H54 (cell line): ENCODE results near the gene EDEM2.
"Not testable (repeated sequence)": the region's sequence is repeated elsewhere in the genome, so short reads cannot be mapped to it uniquely, and the experiment has no call there.

Experiments used
- DNase-seq: peaks from one replicate; pipeline ENCODE4 v3.0.0; 2011; ENCODE audit warnings: low spot score, mixed read lengths; ENCODE audit not compliant: insufficient read length
- FAIRE-seq: peaks from 3 replicates; lab custom pipeline; 2011; peaks lifted over from hg19 to GRCh38; lab: Jason Lieb, UNC
- POLR2A ChIP-seq: IDR thresholded peaks from 2 replicates; pipeline ENCODE4 v1.6.1; 2011; ENCODE audit warnings: low read depth, mild to moderate bottlenecking, low read length

The EDEM2 gene

GRCh38 chr20:35093267-35093884 lies 53.8 kb downstream of the EDEM2 start:
- FAIRE-seq (peak; percentile 30), DNase-seq (peak; percentile 33)
- no peak for TF ChIP-seq POLR2A

- TF ChIP-seq POLR2A = peak; percentile 81
- DNase-seq (peak; percentile 72), FAIRE-seq (no peak)
Observed at GRCh38 chr20:35092524-35093266, 54.4 kb downstream of the EDEM2 start, which contains the start of gene TRPC4AP. TSS of gene TRPC4AP (minus strand) at chr20:35092807. CDS start at chr20:35092781, 26 bp downstream.

- no peak for DNase-seq
- FAIRE-seq = no peak
- TF ChIP-seq POLR2A = no peak
Observed at GRCh38 chr20:35091816-35092523, 55.2 kb downstream of the EDEM2 start.

GRCh38 chr20:35088231-35089145 lies 58.6 kb downstream of the EDEM2 start:
- no peak for TF ChIP-seq POLR2A
- DNase-seq (no peak), FAIRE-seq (no peak)

GRCh38 chr20:35087791-35088190 lies 59.3 kb downstream of the EDEM2 start:
- no peak for TF ChIP-seq POLR2A
- DNase-seq = no peak
- no peak for FAIRE-seq

GRCh38 chr20:35087355-35087754 lies 59.8 kb downstream of the EDEM2 start:
- TF ChIP-seq POLR2A = no peak
- no peak for DNase-seq
- no peak for FAIRE-seq

GRCh38 chr20:35085477-35086225 lies 61.5 kb downstream of the EDEM2 start:
- FAIRE-seq = no peak
- DNase-seq = no peak
- TF ChIP-seq POLR2A = no peak

- no peak for FAIRE-seq
- no peak for DNase-seq
- no peak for TF ChIP-seq POLR2A
Observed at GRCh38 chr20:35084998-35085397, 62.1 kb downstream of the EDEM2 start.

GRCh38 chr20:35080348-35080642 lies 66.8 kb downstream of the EDEM2 start:
- FAIRE-seq, DNase-seq: not testable (repeated sequence)

- no peak for TF ChIP-seq POLR2A
- no peak for FAIRE-seq
- no peak for DNase-seq
Observed at GRCh38 chr20:35079472-35080347, 67.4 kb downstream of the EDEM2 start.

GRCh38 chr20:35077872-35078271 lies 69.3 kb downstream of the EDEM2 start:
- FAIRE-seq = no peak
- DNase-seq = no peak

GRCh38 chr20:35077341-35077740 lies 69.8 kb downstream of the EDEM2 start:
- FAIRE-seq (no peak), DNase-seq (no peak)
- TF ChIP-seq POLR2A = no peak

More at GRCh38 chr20:35077872-35078271, 69.3 kb downstream of the EDEM2 start:
- TF ChIP-seq POLR2A = no peak

GRCh38 chr20:35071436-35072153 lies 75.5 kb downstream of the EDEM2 start:
- not testable (repeated sequence) for DNase-seq, FAIRE-seq
